MCF 10A (cell line): ENCODE measurements around the gene SIX5. TPM values are rescaled to one million over a fixed set of nuclear protein-coding genes. Genes with fewer than 3 reads are reported as not detected.

Source experiments
- BruUV-seq: library from RNA; stranded (reverse); fragments of 400-500 nt; replicated peaks from 2 replicates; lab custom pipeline; 2021; lab: Mats Ljungman, UMichigan
- CTCF ChIA-PET: fragments of 300-600 bp; sonication (Branson Sonifier 250); formaldehyde crosslinking; extraction: SDS; loops from one replicate; lab custom pipeline; 2021; ENCODE audit warnings: antibody characterized with exemption, inconsistent platforms; lab: Yijun Ruan, JAX
- POLR2A ChIA-PET: fragments of 300-600, 350-650 bp; sonication (Branson Sonifier 250); formaldehyde crosslinking; extraction: SDS; loops from one replicate; lab custom pipeline; 2020; ENCODE audit warnings: antibody characterized with exemption, inconsistent platforms; lab: Yijun Ruan, JAX
- DNase-seq: peaks from one replicate; pipeline ENCODE4 v3.0.0-alpha.2; 2018; ENCODE audit not compliant: unreplicated experiment
- H3K27ac Mint-ChIP-seq: one replicate; pipeline ENCODE4 v1.8.0; 2022; ENCODE audit warnings: mild to moderate bottlenecking, low read depth, mixed read lengths; ENCODE audit not compliant: unreplicated experiment
- H3K27me3 Mint-ChIP-seq: one replicate; pipeline ENCODE4 v1.8.0; 2022; ENCODE audit warnings: mixed read lengths; ENCODE audit not compliant: insufficient read depth, unreplicated experiment
- H3K36me3 Mint-ChIP-seq: one replicate; pipeline ENCODE4 v1.8.0; 2022; ENCODE audit warnings: mild to moderate bottlenecking, moderate library complexity, mixed read lengths; ENCODE audit not compliant: insufficient read depth, unreplicated experiment
- H3K4me1 Mint-ChIP-seq: one replicate; pipeline ENCODE4 v1.8.0; 2022; ENCODE audit warnings: mixed read lengths; ENCODE audit not compliant: insufficient read depth, unreplicated experiment
- H3K4me3 Mint-ChIP-seq: one replicate; pipeline ENCODE4 v1.8.0; 2022; ENCODE audit warnings: mild to moderate bottlenecking, moderate library complexity, mixed read lengths; ENCODE audit not compliant: unreplicated experiment
- H3K9me3 Mint-ChIP-seq: one replicate; pipeline ENCODE4 v1.8.0; 2022; ENCODE audit warnings: mixed read lengths; ENCODE audit not compliant: unreplicated experiment
- intact Hi-C: fragments of 100-400 bp; cut with micrococcal nuclease; formaldehyde crosslinking; loops from 2 replicates; pipeline ENCODE4 v1.14.1; 2022
- total RNA-seq: library from RNA; stranded (reverse); gene quantifications from 2 replicates; pipeline ENCODE4 v1.2.3, GENCODE V29; 2022
- TF ChIP-seq, protein P1 (sequence below): fragments of 200-600 bp; IDR thresholded peaks from one replicate; pipeline ENCODE4 v1.8.0; 2022; ENCODE audit warnings: antibody characterized with exemption, mild to moderate bottlenecking; ENCODE audit not compliant: unreplicated experiment

Gene SIX5
- total RNA-seq, 1 experiment from 2014 or later: 19.6 TPM

DNA sequence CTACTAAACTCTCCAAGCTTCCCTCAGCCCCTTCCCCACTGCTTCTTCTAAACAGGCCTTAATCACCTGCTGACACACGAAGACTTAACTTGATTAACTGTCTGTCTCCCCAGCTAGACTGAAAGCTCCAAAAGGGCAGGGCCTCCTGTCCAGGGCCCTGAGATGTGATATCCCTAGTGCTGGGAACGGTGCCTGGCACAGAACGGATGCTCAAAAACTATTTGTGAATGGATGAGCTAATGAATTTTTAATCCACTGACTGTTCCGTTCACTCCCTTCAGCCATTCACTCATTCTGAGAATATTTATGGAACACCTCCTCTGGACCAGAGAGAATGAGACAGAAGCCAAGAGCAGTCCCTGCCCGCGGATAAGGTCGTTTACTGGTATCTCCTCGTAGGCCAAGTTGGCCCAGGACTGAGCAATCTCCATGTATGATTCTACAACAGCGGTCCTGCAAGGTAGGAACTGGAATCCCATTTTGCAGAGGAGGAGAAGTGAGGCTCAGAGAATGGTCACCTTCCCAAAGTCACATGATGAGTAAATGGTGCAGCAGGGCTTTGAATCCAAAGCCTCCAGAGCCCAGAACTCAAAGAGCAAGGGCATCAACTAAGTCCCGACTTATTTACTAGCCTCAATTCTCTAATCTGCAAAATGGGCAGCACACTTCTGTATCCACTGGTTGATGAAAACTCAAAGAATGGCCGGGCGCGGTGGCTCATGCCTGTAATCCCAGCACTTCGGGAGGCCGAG is 20.2 kb upstream of the SIX5 start:
- Mint-ChIP-seq H3K9me3 (no peaks in the 10 kb centered on the region), H3K4me3 (no peak overlapping the region), H3K4me1 (peaks cover 28% of the 10 kb centered on the region), H3K27me3 (no peaks in the 10 kb centered on the region), H3K27ac (no peak overlapping the region), H3K36me3 (peaks cover 38% of the 10 kb centered on the region)
- TF ChIP-seq, protein P1, sequence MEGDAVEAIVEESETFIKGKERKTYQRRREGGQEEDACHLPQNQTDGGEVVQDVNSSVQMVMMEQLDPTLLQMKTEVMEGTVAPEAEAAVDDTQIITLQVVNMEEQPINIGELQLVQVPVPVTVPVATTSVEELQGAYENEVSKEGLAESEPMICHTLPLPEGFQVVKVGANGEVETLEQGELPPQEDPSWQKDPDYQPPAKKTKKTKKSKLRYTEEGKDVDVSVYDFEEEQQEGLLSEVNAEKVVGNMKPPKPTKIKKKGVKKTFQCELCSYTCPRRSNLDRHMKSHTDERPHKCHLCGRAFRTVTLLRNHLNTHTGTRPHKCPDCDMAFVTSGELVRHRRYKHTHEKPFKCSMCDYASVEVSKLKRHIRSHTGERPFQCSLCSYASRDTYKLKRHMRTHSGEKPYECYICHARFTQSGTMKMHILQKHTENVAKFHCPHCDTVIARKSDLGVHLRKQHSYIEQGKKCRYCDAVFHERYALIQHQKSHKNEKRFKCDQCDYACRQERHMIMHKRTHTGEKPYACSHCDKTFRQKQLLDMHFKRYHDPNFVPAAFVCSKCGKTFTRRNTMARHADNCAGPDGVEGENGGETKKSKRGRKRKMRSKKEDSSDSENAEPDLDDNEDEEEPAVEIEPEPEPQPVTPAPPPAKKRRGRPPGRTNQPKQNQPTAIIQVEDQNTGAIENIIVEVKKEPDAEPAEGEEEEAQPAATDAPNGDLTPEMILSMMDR: no peak
- DNase-seq: no peak
- BruUV-seq: no TSS peak
- intact Hi-C loops: no loop called here
- POLR2A ChIA-PET: no interaction called here
- CTCF ChIA-PET: interaction anchor here (0.9 kb wide), 1 partner anchor 10 kb away, joined by 3 read pairs; no protein-coding TSS in a partner anchor

DNA sequence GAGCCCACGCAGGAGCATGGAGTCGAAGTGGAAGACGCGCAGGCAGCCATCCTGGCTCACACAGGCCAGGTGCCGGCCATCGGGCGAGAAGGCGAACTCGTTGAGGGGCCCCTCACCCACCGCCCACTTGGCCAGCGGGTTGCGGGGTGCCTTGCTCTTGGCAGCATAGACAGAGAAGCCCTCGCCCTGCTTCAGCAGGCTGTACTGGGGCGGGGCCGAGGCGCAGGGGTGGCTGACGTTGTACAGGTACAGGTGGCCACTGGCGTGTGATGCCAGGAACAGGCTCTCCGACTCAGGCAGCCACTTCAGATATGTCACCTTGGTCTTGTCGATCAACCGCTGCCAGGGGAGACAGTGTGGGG is 17.5 kb upstream of the SIX5 start:
- Mint-ChIP-seq H3K4me3 (no peak overlapping the region), H3K9me3 (no peaks in the 10 kb centered on the region)

DNA sequence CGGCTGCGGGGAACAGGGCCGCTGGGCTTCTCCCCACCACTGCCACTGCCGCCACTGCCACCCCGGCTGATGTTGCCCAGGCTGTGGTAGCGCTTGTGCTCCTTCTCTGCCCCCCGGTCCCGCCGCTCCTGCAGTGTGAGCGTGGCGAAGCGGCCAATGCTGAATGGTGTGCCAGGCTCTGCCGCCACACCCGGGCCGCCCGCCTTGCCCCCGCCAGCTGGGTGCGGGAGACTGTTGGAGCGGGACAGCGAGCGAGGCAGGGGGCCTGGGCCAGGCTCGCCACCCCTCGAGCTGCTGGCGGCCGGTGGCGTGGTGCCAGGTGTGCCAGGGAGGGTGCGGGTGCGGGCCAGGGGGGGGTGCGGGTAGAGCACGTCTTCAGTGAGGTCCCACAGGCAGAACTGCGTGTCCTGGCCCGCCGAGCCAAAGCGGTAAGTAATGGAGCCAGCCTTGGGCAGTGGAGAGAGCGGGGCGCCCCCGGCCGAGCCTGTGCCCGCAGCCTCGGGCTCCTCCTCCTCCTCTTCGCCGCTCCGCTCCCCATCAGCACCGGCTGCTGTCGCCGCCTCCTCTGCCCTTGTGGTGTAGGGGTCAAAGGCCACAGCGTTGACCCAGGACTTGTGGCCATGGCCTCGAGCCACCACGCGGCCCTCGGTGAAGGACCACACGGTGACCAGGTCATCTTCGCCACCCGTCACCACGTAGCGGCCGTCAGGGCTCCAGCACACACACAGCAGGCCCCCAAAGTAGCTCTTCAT is 16.9 kb upstream of the SIX5 start:
- intact Hi-C loops: no loop called here
- DNase-seq: no peak
- Mint-ChIP-seq H3K9me3 (no peaks in the 10 kb centered on the region), H3K4me3 (no peak overlapping the region), H3K36me3 (peaks cover 38% of the 10 kb centered on the region), H3K27me3 (no peaks in the 10 kb centered on the region), H3K4me1 (peaks cover 23% of the 10 kb centered on the region), H3K27ac (no peak overlapping the region)
- BruUV-seq: no TSS peak
- CTCF ChIA-PET: no interaction called here
- POLR2A ChIA-PET: no interaction called here
- TF ChIP-seq, protein P1: no peak

More for the DNA sequence above, 17.5 kb upstream of the SIX5 start:
- intact Hi-C loops: no loop called here
- Mint-ChIP-seq H3K4me1 (peaks cover 25% of the 10 kb centered on the region), H3K27ac (no peak overlapping the region), H3K36me3 (peaks cover 38% of the 10 kb centered on the region), H3K27me3 (no peaks in the 10 kb centered on the region)
- CTCF ChIA-PET: interaction anchor here (1.3 kb wide), 1 partner anchor 12 kb away, joined by 3 read pairs; no protein-coding TSS in a partner anchor
- POLR2A ChIA-PET: no interaction called here
- TF ChIP-seq, protein P1: no peak
- no TSS peak for BruUV-seq
- no peak for DNase-seq

DNA sequence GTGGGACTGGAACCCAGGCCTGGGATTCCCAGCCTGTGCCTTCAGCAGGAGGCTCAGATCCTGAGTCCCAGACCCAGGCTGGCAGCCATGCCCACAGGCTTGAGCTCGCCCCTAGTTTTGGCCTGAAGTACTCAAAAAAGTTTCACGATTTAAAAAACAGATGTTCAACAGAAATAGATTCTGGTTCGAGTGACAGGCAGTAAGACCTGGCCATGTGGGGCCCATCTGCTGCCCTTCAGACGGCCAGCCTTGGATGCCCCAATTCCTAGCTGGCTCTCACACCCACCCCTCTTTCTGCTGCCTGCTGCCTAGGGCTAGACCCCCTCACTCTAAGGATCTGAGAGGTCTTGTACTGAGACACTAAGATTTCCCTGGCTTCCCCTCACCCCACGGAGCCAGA is 16.0 kb upstream of the SIX5 start:
- Mint-ChIP-seq H3K27ac (no peak overlapping the region), H3K4me1 (peaks cover 19% of the 10 kb centered on the region), H3K27me3 (no peaks in the 10 kb centered on the region), H3K9me3 (no peaks in the 10 kb centered on the region), H3K4me3 (no peak overlapping the region), H3K36me3 (peaks cover 44% of the 10 kb centered on the region)
- DNase-seq: no peak
- no TSS peak for BruUV-seq
- POLR2A ChIA-PET: no interaction called here
- TF ChIP-seq, protein P1: no peak
- CTCF ChIA-PET: interaction anchor here (1.3 kb wide), 1 partner anchor 14 kb away, joined by 6 read pairs; no protein-coding TSS in a partner anchor
- intact Hi-C loops: no loop called here
